ENCODE results near the gene SERGEF. TPM values are rescaled to one million over a fixed set of nuclear protein-coding genes. Genes with fewer than 3 reads are reported as not detected.

The SERGEF gene
- total RNA-seq, 1 experiment from 2014 or later = 19.0 TPM

DNA sequence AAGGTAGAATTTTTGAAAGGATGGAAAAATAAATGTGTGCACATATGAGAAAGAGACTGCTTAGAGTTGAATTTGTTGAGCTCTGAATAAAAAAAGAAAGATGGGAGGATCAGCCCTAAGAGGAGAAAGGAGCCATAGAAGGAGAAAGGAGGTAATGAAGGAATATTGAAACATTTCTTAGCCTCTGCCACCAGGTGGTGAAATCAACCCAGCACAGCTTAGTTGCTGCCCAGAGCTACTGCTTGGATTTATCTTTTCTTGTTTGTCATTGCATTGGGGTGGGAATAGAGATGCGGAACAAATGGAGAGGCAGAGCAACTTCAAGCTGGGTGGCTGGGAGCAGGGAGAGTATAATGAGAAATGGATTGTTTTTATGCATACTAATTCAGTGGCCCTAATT lies 80.4 kb downstream of the SERGEF start:
- Histone ChIP-seq H3K4me3 (no peak overlapping the region), H3K9me3 (no peaks in the 10 kb centered on the region), H3K36me3 (no peaks in the 10 kb centered on the region), H3K27me3 (no peaks in the 10 kb centered on the region)
- DNase-seq = no peak

DNA sequence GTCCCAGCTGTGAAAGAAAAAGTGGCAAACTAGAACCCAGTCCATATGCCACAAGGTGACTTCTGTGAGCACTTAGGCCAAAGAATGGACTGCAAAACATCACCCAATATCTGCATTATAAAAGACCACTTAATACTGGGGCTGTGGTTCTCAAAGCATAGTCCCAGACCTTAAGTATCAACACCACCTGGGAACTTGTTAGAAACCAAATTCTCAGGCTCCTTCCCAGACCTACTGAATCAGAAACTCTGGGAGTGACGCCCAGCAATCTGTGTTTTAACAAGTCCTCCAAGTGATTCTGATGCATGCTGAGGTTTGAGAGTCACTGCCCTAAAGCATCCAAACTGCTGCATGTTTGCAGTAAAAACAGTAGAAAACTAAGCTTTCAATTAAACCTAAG lies 81.3 kb downstream of the SERGEF start:
- Histone ChIP-seq H3K36me3 (no peaks in the 10 kb centered on the region), H3K9me3 (no peaks in the 10 kb centered on the region), H3K4me3 (no peak overlapping the region), H3K27me3 (no peaks in the 10 kb centered on the region)
- no peak for DNase-seq

DNA sequence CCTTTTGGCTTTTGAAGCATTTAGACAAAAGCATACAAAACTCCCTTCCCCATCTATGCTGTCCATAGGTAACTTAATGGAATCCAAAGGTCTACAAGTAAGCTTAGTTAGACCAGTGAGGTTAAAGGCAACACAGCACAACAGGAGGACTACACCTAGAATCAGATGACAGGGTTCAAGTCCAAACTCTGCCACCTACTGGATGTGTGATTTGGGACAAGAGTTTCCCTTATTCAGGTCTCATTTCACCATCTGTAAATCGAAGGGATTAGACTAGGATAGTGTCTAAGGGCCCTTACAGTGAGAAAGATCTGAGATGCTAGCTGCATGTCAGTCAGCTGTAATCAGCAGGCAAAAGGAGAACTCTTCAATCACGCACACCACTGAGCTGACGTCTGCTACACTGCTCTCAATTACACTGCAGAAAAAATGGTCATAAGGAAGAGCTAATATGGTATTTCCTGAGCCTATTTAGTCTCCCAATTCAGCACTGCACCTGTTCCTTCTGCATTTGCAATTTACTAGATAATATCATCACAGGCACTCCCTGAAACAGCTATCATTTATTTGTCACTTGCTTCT lies 82.2 kb downstream of the SERGEF start:
- Histone ChIP-seq H3K27me3 (no peaks in the 10 kb centered on the region), H3K36me3 (no peaks in the 10 kb centered on the region), H3K4me3 (no peak overlapping the region), H3K9me3 (no peaks in the 10 kb centered on the region)
- no peak for DNase-seq

DNA sequence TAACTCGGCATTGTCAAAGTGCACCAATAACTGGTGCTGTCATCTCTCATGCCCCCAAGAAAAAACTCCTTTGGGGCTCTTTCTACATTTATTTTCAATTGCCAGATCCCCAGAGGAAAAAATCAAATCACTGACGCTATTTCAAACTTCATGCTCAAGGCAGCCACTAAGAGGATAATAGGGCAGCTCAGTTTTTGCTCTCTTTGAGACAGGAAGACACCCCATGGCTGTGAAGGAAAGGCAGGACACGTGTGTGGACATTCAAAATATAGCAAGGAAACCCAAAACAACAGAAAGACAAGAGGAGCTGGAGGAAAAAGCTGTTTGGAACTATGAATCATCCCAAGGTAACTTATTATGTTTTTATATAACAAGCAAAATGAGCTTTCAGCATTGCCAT lies 83.7 kb downstream of the SERGEF start:
- Histone ChIP-seq H3K36me3 (no peaks in the 10 kb centered on the region), H3K9me3 (no peaks in the 10 kb centered on the region), H3K27me3 (no peaks in the 10 kb centered on the region), H3K4me3 (no peak overlapping the region)
- no peak for DNase-seq

DNA sequence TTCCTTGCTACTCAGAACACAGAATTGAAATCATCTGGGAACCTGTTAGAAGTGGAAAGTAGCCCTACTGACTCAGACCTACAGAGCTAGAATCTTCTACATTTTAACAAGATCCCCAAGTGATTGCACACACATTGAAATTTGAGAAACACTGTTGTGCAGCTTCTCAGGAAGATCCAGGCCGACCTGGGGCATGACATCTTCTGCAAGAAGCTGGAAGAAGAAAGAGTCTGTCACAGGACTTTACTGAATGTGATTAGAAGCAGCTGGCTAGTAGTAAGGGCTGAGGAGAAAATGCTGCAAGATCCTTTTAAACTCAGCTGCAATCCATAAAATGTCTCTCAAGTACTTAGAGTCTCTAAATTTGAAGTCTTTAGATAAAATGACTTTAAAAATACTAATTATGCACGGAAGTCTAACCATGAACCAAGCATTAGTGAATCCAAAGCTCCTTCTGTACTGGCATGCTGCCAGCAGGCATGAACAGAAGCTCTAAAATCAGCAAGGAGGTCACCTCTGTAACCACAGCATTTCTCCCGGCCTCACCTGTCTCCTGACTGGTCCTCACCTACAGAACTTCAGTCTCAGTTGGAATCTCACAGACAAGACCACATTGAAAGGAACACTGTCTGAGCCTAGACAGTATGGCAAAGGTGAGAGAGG lies 85.0 kb downstream of the SERGEF start:
- Histone ChIP-seq H3K36me3 (no peaks in the 10 kb centered on the region), H3K4me3 (no peak overlapping the region)
- no peak for DNase-seq

DNA sequence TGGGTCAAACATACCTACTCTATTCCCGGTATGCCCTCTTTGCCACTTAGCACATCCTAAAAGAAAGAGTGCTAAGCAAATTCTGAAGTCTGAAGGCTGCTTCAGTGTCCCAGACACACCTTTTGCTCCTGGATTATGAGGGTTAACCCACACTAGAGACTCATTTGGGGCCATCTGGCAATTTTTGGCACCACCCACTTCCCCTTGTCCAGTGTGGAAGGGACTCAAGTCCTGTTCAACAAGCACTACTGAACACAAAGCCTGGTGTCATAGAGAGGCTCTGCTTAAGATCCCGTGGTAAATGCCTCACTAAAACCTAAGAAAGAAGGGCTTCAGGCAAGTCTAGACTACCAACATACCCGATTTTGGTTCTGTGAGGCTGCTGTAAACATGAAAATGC lies 85.8 kb downstream of the SERGEF start:
- H3K4me3 ChIP-seq = no peak overlapping the region
- no peaks in the 10 kb centered on the region for H3K9me3 ChIP-seq
- no peak for DNase-seq

More for the DNA sequence above, 85.0 kb downstream of the SERGEF start:
- Histone ChIP-seq H3K9me3 (no peaks in the 10 kb centered on the region), H3K27me3 (no peaks in the 10 kb centered on the region)

DNA sequence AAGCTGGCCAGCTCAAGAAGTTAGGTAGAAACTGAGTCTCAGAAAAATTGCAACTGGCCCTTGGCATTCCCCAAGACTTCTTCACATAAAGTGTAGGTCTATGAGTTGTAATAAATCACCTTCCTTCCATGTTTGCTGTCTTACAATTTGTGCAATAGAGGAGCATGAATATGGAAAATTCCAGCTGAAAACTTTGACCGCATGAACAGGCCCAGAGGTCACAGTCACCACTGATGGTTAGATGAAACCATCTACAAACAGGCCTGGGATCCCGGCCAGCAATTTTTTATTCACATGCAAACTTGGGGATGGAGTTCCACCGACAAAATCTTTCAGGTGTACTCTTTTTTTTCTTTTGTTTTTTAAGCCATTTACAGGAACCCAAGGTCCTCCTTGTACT lies 88.1 kb downstream of the SERGEF start:
- DNase-seq = no peak
- Histone ChIP-seq H3K36me3 (no peaks in the 10 kb centered on the region), H3K27me3 (no peaks in the 10 kb centered on the region), H3K4me3 (no peak overlapping the region), H3K9me3 (no peaks in the 10 kb centered on the region)

More for the DNA sequence above, 85.8 kb downstream of the SERGEF start:
- Histone ChIP-seq H3K27me3 (no peaks in the 10 kb centered on the region), H3K36me3 (no peaks in the 10 kb centered on the region)

DNA sequence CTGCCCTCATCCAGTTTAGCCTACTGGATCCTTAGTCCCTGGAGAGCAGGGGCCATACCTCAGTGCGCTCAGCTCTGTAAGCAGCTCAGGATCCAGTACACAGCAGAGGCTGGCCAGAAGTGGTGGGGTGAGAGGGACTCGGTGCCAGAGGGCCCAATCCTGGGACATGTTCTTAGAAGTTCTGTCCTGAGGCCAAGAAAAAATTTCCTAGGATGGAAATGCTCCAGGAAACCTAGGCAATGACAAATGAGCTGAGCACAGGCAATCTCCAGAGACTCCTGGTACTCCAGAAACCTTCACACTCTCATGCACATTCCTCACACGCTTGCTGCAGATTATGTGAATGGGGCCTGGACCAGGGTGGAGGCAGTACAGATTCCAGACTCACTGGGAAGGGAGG lies 89.6 kb downstream of the SERGEF start:
- no peaks in the 10 kb centered on the region for H3K27me3 ChIP-seq
- no peaks in the 10 kb centered on the region for H3K9me3 ChIP-seq
- no peak for DNase-seq
- H3K36me3 ChIP-seq = no peaks in the 10 kb centered on the region
- H3K4me3 ChIP-seq = no peak overlapping the region

DNA sequence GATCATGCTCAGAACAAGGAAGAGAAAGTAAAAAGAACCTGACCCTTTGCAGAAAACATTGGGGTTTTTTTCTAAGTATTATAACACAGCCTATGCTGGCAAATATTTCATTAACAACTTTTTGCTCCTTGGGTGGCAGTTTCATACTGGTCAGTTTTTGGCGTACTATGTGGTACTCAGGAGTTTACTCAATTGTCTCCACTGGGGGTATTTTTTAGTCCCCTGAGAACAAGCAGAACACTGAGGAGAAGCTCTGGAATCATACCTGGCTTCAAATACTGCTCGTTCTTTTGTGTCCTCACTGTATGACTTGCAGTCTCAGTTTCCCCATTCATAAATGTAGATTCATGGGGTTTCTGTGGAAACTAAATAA lies 90.4 kb downstream of the SERGEF start:
- no peak for DNase-seq
- H3K4me3 ChIP-seq = no peak overlapping the region
- H3K9me3 ChIP-seq = no peaks in the 10 kb centered on the region
- H3K27me3 ChIP-seq = no peaks in the 10 kb centered on the region
- no peaks in the 10 kb centered on the region for H3K36me3 ChIP-seq

DNA sequence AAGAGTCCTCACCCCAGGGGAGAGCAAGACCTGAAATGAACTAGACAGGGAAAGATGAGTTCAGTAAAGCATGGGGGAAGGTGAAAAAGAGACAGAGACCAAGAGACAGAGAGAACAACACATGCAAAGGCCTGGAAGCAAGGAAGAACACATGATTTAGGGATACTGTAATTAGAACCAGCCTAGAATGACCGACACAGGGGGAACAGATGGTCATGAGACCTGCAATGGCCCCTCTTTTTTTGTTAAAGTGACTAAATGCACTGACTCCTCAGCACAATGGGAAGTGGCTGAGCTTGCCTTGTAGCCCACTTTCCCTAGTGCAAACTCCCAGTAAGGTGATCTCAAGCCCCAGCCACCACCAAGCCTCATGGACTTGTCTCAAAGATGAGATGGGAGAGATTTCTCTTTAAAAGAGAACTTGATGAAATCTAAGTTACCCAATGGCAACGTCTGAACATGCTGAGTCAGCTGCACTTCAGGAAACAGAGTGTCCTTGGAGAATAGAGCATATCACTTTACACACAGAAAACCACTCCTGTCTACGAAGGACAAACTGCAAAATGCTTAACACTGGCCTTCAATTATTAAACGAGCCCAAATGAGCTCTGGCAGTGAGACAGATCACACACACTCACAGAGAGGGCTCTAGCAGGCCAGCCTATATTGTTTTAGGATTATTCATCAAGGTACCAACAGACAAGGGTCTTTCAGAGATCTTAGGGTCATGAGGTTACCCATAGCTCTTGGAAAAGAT lies 91.0 kb downstream of the SERGEF start:
- H3K4me3 ChIP-seq = no peak overlapping the region
- H3K9me3 ChIP-seq = no peaks in the 10 kb centered on the region
- no peaks in the 10 kb centered on the region for H3K27me3 ChIP-seq
- H3K36me3 ChIP-seq = no peaks in the 10 kb centered on the region
- DNase-seq = no peak

DNA sequence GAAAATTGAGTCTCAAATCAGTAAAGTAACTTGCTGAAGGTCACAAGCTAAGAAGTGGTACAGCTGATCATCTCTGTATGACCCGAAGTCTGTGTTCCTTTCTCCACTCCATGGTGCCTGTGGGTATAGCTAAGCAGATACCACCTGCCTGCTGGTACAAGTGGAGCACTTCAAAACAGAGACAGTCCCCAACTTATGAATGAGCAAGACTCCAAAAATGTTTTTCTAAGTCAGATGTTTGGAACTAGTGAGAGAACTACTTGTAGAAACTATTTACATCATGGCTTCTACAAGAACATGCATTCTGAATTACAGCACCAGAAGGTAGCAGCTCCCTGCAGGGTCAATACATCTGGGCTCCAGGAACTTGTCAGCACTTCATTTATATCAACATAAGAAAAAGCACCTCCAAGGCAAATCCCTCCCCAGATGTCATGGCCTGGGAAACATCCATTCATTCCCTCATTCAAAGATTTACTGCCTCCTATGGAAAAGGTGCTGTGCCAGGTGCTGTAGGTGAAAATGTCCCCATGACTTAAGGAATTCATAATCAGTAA lies 94.7 kb downstream of the SERGEF start:
- DNase-seq = no peak
- H3K27me3 ChIP-seq = no peaks in the 10 kb centered on the region
- H3K4me3 ChIP-seq = no peak overlapping the region
- H3K9me3 ChIP-seq = no peaks in the 10 kb centered on the region
- no peaks in the 10 kb centered on the region for H3K36me3 ChIP-seq

DNA sequence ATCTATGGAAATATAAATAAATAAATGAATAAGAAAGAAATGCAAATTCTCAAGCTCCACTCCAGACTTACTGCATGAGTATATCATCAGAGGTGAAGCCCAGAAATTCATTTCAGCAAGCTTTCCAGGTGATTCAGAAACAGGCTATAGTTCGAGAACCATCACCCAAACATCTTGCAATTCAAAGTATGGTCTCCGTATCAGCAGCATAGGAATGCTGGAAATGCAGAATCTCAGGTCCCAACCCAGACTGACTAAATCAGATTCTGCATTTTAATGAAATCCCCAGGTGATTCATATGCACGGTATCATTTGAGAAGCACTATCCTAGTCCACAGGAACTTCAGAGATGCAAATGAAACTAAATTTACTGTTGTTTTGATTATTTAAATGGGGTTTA lies 95.3 kb downstream of the SERGEF start:
- DNase-seq = no peak
- no peaks in the 10 kb centered on the region for H3K9me3 ChIP-seq
- H3K36me3 ChIP-seq = no peaks in the 10 kb centered on the region

DNA sequence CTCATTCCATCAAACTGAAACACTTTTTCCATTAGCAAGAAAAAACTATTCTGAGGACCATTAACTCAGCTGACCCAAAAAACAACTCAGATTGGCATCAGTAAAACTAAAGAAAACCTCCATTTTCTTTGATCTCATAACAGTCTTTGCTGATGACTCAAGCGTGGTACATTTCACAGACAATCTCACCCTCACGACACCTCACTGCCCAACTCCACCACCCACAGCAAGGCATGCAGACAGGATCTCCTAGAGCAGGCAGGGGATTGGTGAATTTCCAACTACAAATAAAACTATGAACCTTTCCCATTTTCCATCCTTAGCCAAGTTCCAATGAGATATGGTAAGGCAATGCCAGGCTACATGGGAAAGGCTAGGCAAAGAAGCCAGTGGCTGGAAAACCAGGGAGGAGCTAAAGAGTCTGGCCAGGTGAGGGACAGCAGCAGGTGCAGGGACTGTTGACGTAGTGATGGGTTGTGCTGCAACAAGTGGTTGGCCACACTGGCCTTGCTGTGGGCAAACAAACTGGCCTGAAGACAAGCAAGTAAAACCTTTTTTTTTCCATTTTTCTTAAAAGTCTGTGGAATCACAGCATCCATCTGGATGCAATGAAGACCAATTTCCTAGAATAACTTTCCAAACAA lies 97.2 kb downstream of the SERGEF start:
- Histone ChIP-seq H3K36me3 (no peaks in the 10 kb centered on the region), H3K4me3 (no peak overlapping the region), H3K27me3 (no peaks in the 10 kb centered on the region), H3K9me3 (no peaks in the 10 kb centered on the region)
- no peak for DNase-seq

More for the DNA sequence above, 95.3 kb downstream of the SERGEF start:
- H3K4me3 ChIP-seq = no peak overlapping the region
- H3K27me3 ChIP-seq = no peaks in the 10 kb centered on the region

DNA sequence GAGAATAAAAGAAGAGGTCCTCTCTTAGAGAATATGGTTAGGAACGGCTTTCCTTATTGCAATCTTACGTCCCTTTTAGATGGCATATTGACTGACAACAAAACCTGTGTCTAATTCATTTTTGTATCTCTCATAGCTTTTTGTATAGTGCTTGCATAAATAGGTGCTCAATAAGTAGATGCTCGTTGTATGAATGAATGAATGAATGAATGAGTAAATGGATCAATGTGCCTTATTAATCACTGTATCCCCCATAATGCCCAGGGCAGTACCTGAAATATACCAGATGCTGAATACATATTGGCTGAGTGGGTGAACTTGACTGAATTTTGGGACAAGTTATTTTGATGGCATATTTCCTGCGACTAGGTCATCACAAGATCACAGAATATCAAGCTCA lies 97.9 kb downstream of the SERGEF start:
- no peaks in the 10 kb centered on the region for H3K36me3 ChIP-seq

DNA sequence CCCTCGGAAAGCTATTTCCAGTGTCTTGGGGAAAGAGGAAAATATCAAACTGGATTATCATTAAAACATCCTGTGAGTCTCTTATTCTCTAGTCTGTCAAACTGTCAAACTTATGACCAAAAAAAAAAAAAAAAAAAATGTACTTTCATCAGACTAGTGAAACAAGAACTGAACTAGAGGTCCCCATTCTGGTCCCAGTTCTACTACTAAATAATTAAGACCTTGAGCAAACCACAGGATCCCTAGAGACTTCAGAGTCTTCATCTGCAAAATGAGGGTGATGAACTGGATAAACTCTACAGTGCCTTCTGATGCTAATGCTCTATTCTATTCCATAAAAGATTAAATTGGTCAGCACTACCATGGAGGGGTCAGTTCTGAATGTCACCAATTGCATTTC lies 105.8 kb downstream of the SERGEF start:
- no peaks in the 10 kb centered on the region for H3K36me3 ChIP-seq
- H3K9me3 ChIP-seq = no peaks in the 10 kb centered on the region
- no peak overlapping the region for H3K4me3 ChIP-seq
- DNase-seq = no peak
- no peaks in the 10 kb centered on the region for H3K27me3 ChIP-seq

More for the DNA sequence above, 97.9 kb downstream of the SERGEF start:
- Histone ChIP-seq H3K9me3 (no peaks in the 10 kb centered on the region), H3K4me3 (no peak overlapping the region), H3K27me3 (no peaks in the 10 kb centered on the region)
- no peak for DNase-seq

DNA sequence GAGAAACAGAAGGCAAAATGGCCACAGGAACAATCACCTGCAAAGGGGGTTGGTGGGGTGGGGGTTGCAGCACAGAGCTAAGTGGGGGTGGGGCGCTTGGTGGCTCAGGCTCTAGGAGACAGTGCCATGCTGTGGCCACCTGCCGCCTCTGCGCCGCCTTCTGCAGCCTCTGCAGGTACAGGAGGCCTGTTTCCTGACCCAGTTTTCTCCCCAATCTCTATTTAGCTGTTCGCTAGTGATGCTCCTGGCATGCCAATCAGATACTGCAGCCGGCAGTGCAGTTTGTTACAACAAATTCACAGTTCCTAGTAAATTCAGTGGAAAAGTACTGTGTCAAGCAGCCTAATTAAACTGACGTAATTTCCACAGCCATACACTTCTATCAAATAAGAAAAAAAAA lies 106.4 kb downstream of the SERGEF start:
- no peaks in the 10 kb centered on the region for H3K27me3 ChIP-seq
- no peaks in the 10 kb centered on the region for H3K9me3 ChIP-seq
- H3K4me3 ChIP-seq = no peak overlapping the region
- H3K36me3 ChIP-seq = no peaks in the 10 kb centered on the region
- DNase-seq = no peak

DNA sequence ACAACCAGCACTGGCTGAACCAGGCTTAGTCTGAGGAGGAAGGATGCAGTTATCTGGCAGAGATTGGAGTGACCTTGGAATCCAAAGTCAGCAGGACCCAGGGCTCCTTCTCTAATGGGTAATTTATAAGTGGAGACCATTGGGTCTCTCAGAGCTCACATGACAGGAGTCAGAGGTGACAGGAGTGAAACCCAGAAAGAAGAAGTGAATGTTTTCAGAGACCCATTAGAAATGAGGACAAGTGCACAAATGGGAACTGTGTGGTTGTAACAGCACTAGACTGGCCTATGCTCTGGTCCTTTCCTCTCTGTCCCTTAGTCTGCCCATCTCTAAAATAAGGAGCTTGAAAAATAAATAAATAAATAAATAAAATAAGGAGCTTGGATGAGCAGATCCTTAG lies 107.4 kb downstream of the SERGEF start:
- Histone ChIP-seq H3K4me3 (no peak overlapping the region), H3K27me3 (no peaks in the 10 kb centered on the region), H3K36me3 (no peaks in the 10 kb centered on the region), H3K9me3 (no peaks in the 10 kb centered on the region)
- DNase-seq = no peak
